GM12878 (cell line): ENCODE measurements around the gene EXOSC1. TPM values are rescaled to one million over a fixed set of nuclear protein-coding genes. Genes with fewer than 3 reads are reported as not detected.

Experiments
- ATAC-seq: fragments of 200-7000 bp; cut with Tn5 transposase; 3 replicates; pipeline ENCODE4 v1.9.1; 2020; ENCODE audit warnings: mild to moderate bottlenecking, moderate library complexity
- BruUV-seq: library from RNA; stranded (reverse); fragments of 400-500 nt; replicated peaks from 2 replicates; lab custom pipeline; 2021; lab: Mats Ljungman, UMichigan
- CTCF ChIA-PET: fragments of 300-600 bp; sonication (Branson Sonifier 250); formaldehyde crosslinking; extraction: SDS; loops from one replicate; lab custom pipeline; 2021; ENCODE audit warnings: inconsistent platforms; lab: Yijun Ruan, JAX
- POLR2A ChIA-PET: fragments of 350-600 bp; formaldehyde crosslinking; extraction: SDS; loops from one replicate; lab custom pipeline; 2021; ENCODE audit warnings: inconsistent platforms; lab: Charles Lee
- RAD21 ChIA-PET: fragments of 300-600 bp; sonication (Branson Sonifier 250); formaldehyde crosslinking; loops from one replicate; lab custom pipeline; 2023; ENCODE audit warnings: antibody characterized with exemption; ENCODE audit not compliant: unreplicated experiment; lab: Charles Lee
- SMC1A ChIA-PET: fragments of 300-600 bp; sonication (Branson Sonifier 250); formaldehyde crosslinking; loops from one replicate; lab custom pipeline; 2023; ENCODE audit not compliant: unreplicated experiment, uncharacterized antibody; lab: Charles Lee
- DNase-seq: peaks from one replicate; pipeline ENCODE4 v3.0.0-alpha.2; 2011; ENCODE audit warnings: low read depth, low spot score
- FAIRE-seq: peaks from 3 replicates; lab custom pipeline; 2011; peaks lifted over from hg19 to GRCh38; lab: Jason Lieb, UNC
- H2AFZ ChIP-seq: 2 replicates; pipeline ENCODE4 v1.6.0; 2011; ENCODE audit warnings: low read depth, low read length, control low read depth; ENCODE audit not compliant: control insufficient read depth
- H3K27ac ChIP-seq: 2 replicates; pipeline ENCODE4 v1.5.1; 2011; ENCODE audit warnings: control low read depth; ENCODE audit not compliant: control insufficient read depth, insufficient read depth
- H3K27me3 ChIP-seq, 2 experiments: replicated peaks in 1 of 2; 2 replicates each; pipeline versions ENCODE4 v1.6.0 to v1.6.1; 2011; ENCODE audit warnings: low read length in 1 of 2; ENCODE audit not compliant: control insufficient read depth in 2 of 2, insufficient read depth in 2 of 2
- H3K36me3 ChIP-seq, 2 experiments: 2 replicates each; pipeline ENCODE4 v1.5.1; 2011; ENCODE audit warnings: low read length in 1 of 2; ENCODE audit not compliant: control insufficient read depth in 2 of 2, insufficient read depth in 2 of 2
- H3K4me1 ChIP-seq: 2 replicates; pipeline ENCODE4 v1.6.1; 2011; ENCODE audit warnings: mild to moderate bottlenecking, low read length, moderate library complexity, mixed read lengths; ENCODE audit not compliant: control insufficient read depth, insufficient read depth
- H3K4me2 ChIP-seq: 2 replicates; pipeline ENCODE4 v1.6.0; 2011; ENCODE audit warnings: control low read depth; ENCODE audit not compliant: control insufficient read depth, insufficient read depth
- H3K4me3 ChIP-seq: fragments of 200-600 bp; sonication (generic); 2 replicates; pipeline ENCODE4 v1.5.1; 2016
- H3K79me2 ChIP-seq: 2 replicates; pipeline ENCODE4 v1.6.0; 2011; ENCODE audit warnings: low read length; ENCODE audit not compliant: control insufficient read depth, insufficient read depth
- H3K9ac ChIP-seq: 2 replicates; pipeline ENCODE4 v1.8.0; 2011; ENCODE audit warnings: low read length, control low read depth, mixed read lengths; ENCODE audit not compliant: control insufficient read depth, insufficient read depth
- H3K9me3 ChIP-seq: replicated peaks from 3 replicates; pipeline ENCODE4 v1.5.1; 2011; ENCODE audit warnings: mild to moderate bottlenecking, low read length; ENCODE audit not compliant: control insufficient read depth, insufficient read depth
- H4K20me1 ChIP-seq: 2 replicates; pipeline ENCODE4 v1.6.0; 2011; ENCODE audit not compliant: control insufficient read depth, insufficient read depth
- BACH1 ChIP-seq: fragments of 450-650 bp; IDR thresholded peaks from 2 replicates; pipeline ENCODE4 v1.6.1; 2017; ENCODE audit warnings: mild to moderate bottlenecking, borderline replicate concordance
- CHD1 ChIP-seq: IDR thresholded peaks from 2 replicates; pipeline ENCODE4 v1.6.1; 2012; ENCODE audit warnings: low read depth, low read length, improper control_type of control experiment
- EP300 ChIP-seq, 2 experiments: fragments of 150-350 bp in 1 of 2; IDR thresholded peaks; 2 replicates each; pipeline ENCODE4 v1.6.1; 2011 to 2012; ENCODE audit warnings: low read depth in 2 of 2, low read length in 2 of 2, borderline replicate concordance in 1 of 2, improper control_type of control experiment in 1 of 2, inconsistent platforms in 1 of 2; ENCODE audit not compliant: control insufficient read depth in 1 of 2
- GABPA ChIP-seq: IDR thresholded peaks from 2 replicates; pipeline ENCODE4 v1.6.1; 2014; ENCODE audit warnings: antibody characterized with exemption, low read depth, mild to moderate bottlenecking, inconsistent platforms
- HDAC6 ChIP-seq: fragments of 200-600 bp; sonication (generic); IDR thresholded peaks from one replicate; pipeline ENCODE4 v1.8.0; 2017; ENCODE audit warnings: antibody characterized with exemption; ENCODE audit not compliant: unreplicated experiment
- MEF2A ChIP-seq: IDR thresholded peaks from 2 replicates; pipeline ENCODE4 v1.6.1; 2011; ENCODE audit warnings: low read depth, mild to moderate bottlenecking, low read length, moderate library complexity; ENCODE audit not compliant: insufficient read depth
- PAX5 ChIP-seq: IDR thresholded peaks from 2 replicates; pipeline ENCODE4 v1.6.1; 2011; ENCODE audit warnings: low read depth, low read length, borderline replicate concordance
- RFX5 ChIP-seq: IDR thresholded peaks from 2 replicates; pipeline ENCODE4 v1.6.1; 2011; ENCODE audit warnings: low read depth, low read length, improper control_type of control experiment
- RUNX3 ChIP-seq: IDR thresholded peaks from 2 replicates; pipeline ENCODE4 v1.6.1; 2012; ENCODE audit warnings: low read length, inconsistent platforms
- USF2 ChIP-seq: IDR thresholded peaks from 2 replicates; pipeline ENCODE4 v1.6.1; 2011; ENCODE audit warnings: low read depth, low read length, improper control_type of control experiment, borderline replicate concordance
- YBX1 ChIP-seq: fragments of 450-650 bp; IDR thresholded peaks from 2 replicates; pipeline ENCODE4 v1.6.1; 2016; ENCODE audit warnings: antibody characterized with exemption
- ZBED1 ChIP-seq: IDR thresholded peaks from 2 replicates; pipeline ENCODE4 v1.6.1; 2016; ENCODE audit warnings: borderline replicate concordance
- ZNF687 ChIP-seq: fragments of 450-650 bp; IDR thresholded peaks from 2 replicates; pipeline ENCODE4 v1.6.1; 2017; ENCODE audit warnings: mild to moderate bottlenecking, moderate library complexity
- WGBS: methylation state at CpG from one replicate; pipeline ENCODE4 v1.1.6; 2016; ENCODE audit warnings: low lambda C conversion rate; ENCODE audit not compliant: insufficient replicate concordance, insufficient coverage; ENCODE audit errors: missing lambda C conversion rate; 5-methylcytosine and 5-hydroxymethylcytosine counted together
- in situ Hi-C: fragments of 300-500 bp; cut with MboI; formaldehyde crosslinking; loops from 9 replicates; pipeline ENCODE4 v1.14.3; 2018; ENCODE audit warnings: mixed read lengths
- intact Hi-C: fragments of 100-400 bp; cut with micrococcal nuclease; formaldehyde crosslinking; loops from one replicate; pipeline ENCODE4 v1.14.2; 2022; ENCODE audit not compliant: unreplicated experiment
- polyA plus RNA-seq, 11 experiments: library from polyadenylated mRNA; depleted of rRNA in 4 of 11; unstranded in 6 of 11; stranded (reverse) in 5 of 11; fragments of >200 nt; fragmentation: Nextera tagmentation in 4 of 11; fragmentation: Illumina TruSeq in 1 of 11; extraction: Ambion mirVana in 4 of 11; extraction: Trizol in 1 of 11; gene quantifications; 1 replicate in 1 of 11; 2 replicates in 10 of 11; pipeline versions ENCODE4 v1.2.1 to v1.2.3, GENCODE V29; 2011 to 2016; ENCODE audit warnings: inconsistent platforms in 2 of 11, missing spikeins in 2 of 11, low read depth in 1 of 11
- total RNA-seq, 4 experiments: library from RNA; depleted of rRNA in 3 of 4; stranded (reverse); fragments of >200 nt in 3 of 4; fragmentation: Illumina TruSeq in 1 of 4; extraction: Trizol in 1 of 4; gene quantifications; 2 replicates each; pipeline versions ENCODE4 v1.2.1 to v1.2.3, GENCODE V29; 2013 to 2021

Gene EXOSC1
- total and polyA plus RNA-seq, 10 of the 15 experiments (the other 5 are each of a cell fraction or from before 2014, with no cell fraction given) = 43.4 to 121 (median 75.1) TPM

DNA sequence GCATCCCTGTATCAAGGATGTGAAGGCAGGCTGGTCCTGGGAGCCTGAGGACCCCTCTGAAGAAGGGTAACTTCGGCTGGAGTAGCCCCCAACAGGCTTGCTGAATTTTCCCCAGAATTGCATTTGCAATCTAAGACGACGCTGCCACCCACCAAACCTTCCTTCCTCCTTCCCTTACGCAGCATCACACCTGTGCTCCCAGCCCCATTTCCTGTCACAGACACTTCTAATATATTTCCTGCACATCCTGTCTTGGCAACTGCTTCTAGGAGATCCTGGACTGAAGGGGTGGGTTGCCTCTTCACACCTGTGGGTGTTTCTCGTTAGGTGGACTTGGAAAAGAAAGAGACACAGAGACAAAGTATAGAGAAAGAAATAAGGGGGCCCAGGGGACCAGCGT, 29.2 kb downstream of the EXOSC1 start:
- 74% methylated on average over 6 of the region's 6 CpGs for WGBS
- POLR2A ChIA-PET = no interaction called here
- SMC1A ChIA-PET = no interaction called here

DNA sequence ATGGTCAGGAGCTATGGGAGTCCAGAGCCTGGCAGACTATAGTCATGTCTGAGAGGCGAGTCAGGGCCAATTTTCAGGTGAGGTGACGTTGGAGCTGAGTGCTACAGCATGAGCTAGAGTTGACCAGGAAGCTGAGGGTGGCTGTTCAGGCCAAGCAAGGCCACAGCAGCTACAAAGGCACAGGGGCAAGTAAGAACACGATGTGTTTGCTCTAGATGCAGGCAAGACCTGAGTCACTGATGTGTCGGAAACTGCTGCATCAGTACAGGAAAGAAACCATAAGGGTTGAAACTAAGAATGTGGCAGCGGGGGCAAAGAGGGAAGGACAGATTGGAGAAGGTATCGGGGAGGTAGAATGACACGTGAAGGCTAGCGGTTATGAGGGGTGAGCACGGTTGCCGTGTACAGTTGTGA, 32.9 kb downstream of the EXOSC1 start:
- RAD21 ChIA-PET = interaction anchor here (0.6 to 1.2 kb wide), 3 partner anchors 9 to 15 kb away, joined by 3 read pairs; no protein-coding TSS in a partner anchor
- BruUV-seq = no TSS peak
- Histone ChIP-seq H2AFZ (no peak overlapping the region), H3K4me3 (no peak overlapping the region), H3K9ac (no peak overlapping the region), H3K4me1 (peaks cover 3% of the 10 kb centered on the region; the same call in 1 of the 2 replicates), H3K4me2 (0 out of 2 replicates have a peak overlapping the region, but pooled peaks have one; percentile 9), H3K9me3 (no peaks in the 10 kb centered on the region), H3K36me3 (no peaks in the 10 kb centered on the region), H3K79me2 (no peaks in the 10 kb centered on the region), H3K27me3 (no peaks in the 10 kb centered on the region), H4K20me1 (no peaks in the 10 kb centered on the region), H3K27ac (peak overlapping the region; percentile 20; the same call in 1 of the 2 replicates)
- SMC1A ChIA-PET = interaction anchor here (1.1 to 3.2 kb wide), 4 partner anchors 10 to 32 kb away, joined by 5 to 9 read pairs (median 6); partner anchors contain the start of gene RRP12
- DNase-seq = no peak
- no peak for FAIRE-seq
- in situ Hi-C loops = no loop called here
- peak; percentile 66 for ATAC-seq
- intact Hi-C loops = no loop called here
- POLR2A ChIA-PET = interaction anchor here (0.5 to 2.1 kb wide), 3 partner anchors 10 to 17 kb away, joined by 3 to 9 read pairs (median 3); no protein-coding TSS in a partner anchor
- 11% methylated on average over 10 of the region's 10 CpGs for WGBS
- CTCF ChIA-PET = interaction anchor here (0.8 to 2.7 kb wide), 4 partner anchors 15 to 141 kb away, joined by 3 to 12 read pairs (median 4); no protein-coding TSS in a partner anchor
- TF ChIP-seq BACH1 = peak; percentile 35; the same call in 1 of the 2 replicates
- TF ChIP-seq MEF2A = no peak
- TF ChIP-seq ZBED1 = no peak
- TF ChIP-seq USF2 = no peak
- TF ChIP-seq ZNF687 = no peak
- TF ChIP-seq RUNX3 = peak; percentile 25; the same call in 1 of the 2 replicates
- TF ChIP-seq PAX5 = no peak
- TF ChIP-seq HDAC6 = no peak
- TF ChIP-seq EP300 (IDR thresholded peaks at IDR 0.05; ENCODE audit: borderline replicate concordance in 1 of 2, control insufficient read depth in 1 of 2, low read depth in 2 of 2, low read length in 2 of 2) = no peak

More for the DNA sequence above, 29.2 kb downstream of the EXOSC1 start:
- Histone ChIP-seq H4K20me1 (no peaks in the 10 kb centered on the region), H3K27me3 (no peaks in the 10 kb centered on the region), H3K36me3 (no peaks in the 10 kb centered on the region), H3K4me3 (no peak overlapping the region), H2AFZ (no peak overlapping the region), H3K4me1 (peaks cover 3% of the 10 kb centered on the region; the same call in 1 of the 2 replicates), H3K79me2 (no peaks in the 10 kb centered on the region), H3K4me2 (no peak overlapping the region), H3K9me3 (no peaks in the 10 kb centered on the region), H3K9ac (no peak overlapping the region), H3K27ac (no peak overlapping the region)
- ATAC-seq = no peak
- TF ChIP-seq YBX1 (no peak), RFX5 (no peak), GABPA (no peak), CHD1 (no peak), EP300 (IDR thresholded peaks at IDR 0.05; ENCODE audit: borderline replicate concordance in 1 of 2, control insufficient read depth in 1 of 2, low read depth in 2 of 2, low read length in 2 of 2) (no peak)
- no peak for DNase-seq
- in situ Hi-C loops (no loop called here), intact Hi-C loops (no loop called here)
- BruUV-seq = no TSS peak
- ChIA-PET CTCF (interaction anchor here (0.6 kb wide), 1 partner anchor 398 kb away, joined by 4 read pairs; no protein-coding TSS in a partner anchor), RAD21 (no interaction called here)
- no peak for FAIRE-seq
